IMR-90 (cell line): ENCODE results near the gene PTK7.

Experiments used
- BHLHE40 ChIP-seq: fragments of 150-350 bp; IDR thresholded peaks from 2 replicates; pipeline ENCODE4 v1.6.1; 2016; ENCODE audit warnings: mild to moderate bottlenecking, low read depth, low read length
- CTCF ChIP-seq: conservative IDR thresholded peaks from 2 replicates; pipeline ENCODE4 v1.5.1; 2012; ENCODE audit warnings: mild to moderate bottlenecking, low read depth, low read length, improper control_type of control experiment

- TF ChIP-seq CTCF (no peak), BHLHE40 (no peak)
These were observed 128.4 kb downstream of the PTK7 start for GRCh38 chr6:43204271-43205105.
